ENCODE results near the gene GBA3. TPM values are rescaled to one million over a fixed set of nuclear protein-coding genes. Genes with fewer than 3 reads are reported as not detected.

Gene GBA3
- total RNA-seq, 2 experiments from 2014 or later = not detected

GRCh38 chr4:22688236-22688635 lies 4.5 kb upstream of the GBA3 start:
- no peak for DNase-seq
- H3K4me1 Mint-ChIP-seq (ENCODE audit: low read depth) = peaks cover 11% of the 10 kb centered on the region
- intact Hi-C loops (cut with micrococcal nuclease) = loop anchor here (5.0 kb wide), 1 partner anchor 276 kb away; no protein-coding TSS in a partner anchor
- TF ChIP-seq CTCF (IDR thresholded peaks at IDR 0.05) = no peak
- H3K9me3 Mint-ChIP-seq = no peaks in the 10 kb centered on the region
- no peak overlapping the region for H3K4me3 Mint-ChIP-seq
- no peak for ATAC-seq
- no peaks in the 10 kb centered on the region for H3K36me3 Mint-ChIP-seq (ENCODE audit: low read depth)
- CTCF ChIA-PET = interaction anchor here (1.5 kb wide), 1 partner anchor 299 kb away, joined by 4 read pairs; no protein-coding TSS in a partner anchor
- H3K27ac Mint-ChIP-seq = no peak overlapping the region
- no peaks in the 10 kb centered on the region for H3K27me3 Mint-ChIP-seq
- POLR2A ChIA-PET = interaction anchor here (0.8 kb wide), 1 partner anchor 88 kb away, joined by 3 read pairs; no protein-coding TSS in a partner anchor

GRCh38 chr4:22689428-22689827 lies 3.3 kb upstream of the GBA3 start:
- no peak overlapping the region for H3K27ac Mint-ChIP-seq
- ATAC-seq = no peak

GRCh38 chr4:22695029-22695428 lies 2.3 kb downstream of the GBA3 start:
- DNase-seq = no peak
- Mint-ChIP-seq H3K27ac (no peak overlapping the region), H3K4me1 (ENCODE audit: low read depth) (peaks cover 3% of the 10 kb centered on the region), H3K36me3 (ENCODE audit: low read depth) (no peaks in the 10 kb centered on the region), H3K9me3 (no peaks in the 10 kb centered on the region), H3K4me3 (no peak overlapping the region), H3K27me3 (peaks cover 1% of the 10 kb centered on the region)
- ChIA-PET POLR2A (no interaction called here), CTCF (interaction anchor here (0.7 to 1.5 kb wide), 2 partner anchors 284 to 906 kb away, joined by 3 to 6 read pairs; no protein-coding TSS in a partner anchor)
- no peak for ATAC-seq
- intact Hi-C loops (cut with micrococcal nuclease) = no loop called here
- no peak for TF ChIP-seq CTCF (IDR thresholded peaks at IDR 0.05)

More at GRCh38 chr4:22689428-22689827, 3.3 kb upstream of the GBA3 start:
- Mint-ChIP-seq H3K36me3 (ENCODE audit: low read depth) (no peaks in the 10 kb centered on the region), H3K27me3 (no peaks in the 10 kb centered on the region), H3K4me1 (ENCODE audit: low read depth) (peaks cover 11% of the 10 kb centered on the region), H3K4me3 (no peak overlapping the region), H3K9me3 (no peaks in the 10 kb centered on the region)
- DNase-seq = no peak
- POLR2A ChIA-PET = no interaction called here
- intact Hi-C loops (cut with micrococcal nuclease) = loop anchor here (5.0 kb wide), 1 partner anchor 277 kb away; no protein-coding TSS in a partner anchor
- CTCF ChIA-PET = interaction anchor here (1.5 kb wide), 1 partner anchor 900 kb away, joined by 6 read pairs; no protein-coding TSS in a partner anchor
- TF ChIP-seq CTCF (IDR thresholded peaks at IDR 0.05) = no peak

GRCh38 chr4:22695917-22696316 lies 3.2 kb downstream of the GBA3 start:
- no peak for DNase-seq
- Mint-ChIP-seq H3K9me3 (peaks cover 3% of the 10 kb centered on the region), H3K27me3 (peaks cover 1% of the 10 kb centered on the region), H3K4me1 (ENCODE audit: low read depth) (no peaks in the 10 kb centered on the region), H3K36me3 (ENCODE audit: low read depth) (no peaks in the 10 kb centered on the region), H3K4me3 (no peak overlapping the region), H3K27ac (no peak overlapping the region)
- POLR2A ChIA-PET = no interaction called here
- intact Hi-C loops (cut with micrococcal nuclease) = no loop called here
- CTCF ChIA-PET = no interaction called here
- no peak for ATAC-seq
- TF ChIP-seq CTCF (IDR thresholded peaks at IDR 0.05) = no peak

- no peak for ATAC-seq
Observed at GRCh38 chr4:22703912-22704311, 11.2 kb downstream of the GBA3 start.

More at GRCh38 chr4:22703912-22704311, 11.2 kb downstream of the GBA3 start:
- ChIA-PET CTCF (no interaction called here), POLR2A (no interaction called here)
- no peak overlapping the region for H3K27ac Mint-ChIP-seq
- DNase-seq = no peak
- TF ChIP-seq CTCF (IDR thresholded peaks at IDR 0.05) = no peak
- peaks cover 7% of the 10 kb centered on the region for H3K27me3 Mint-ChIP-seq
- intact Hi-C loops (cut with micrococcal nuclease) = no loop called here
- no peak overlapping the region for H3K4me3 Mint-ChIP-seq
- peaks cover 8% of the 10 kb centered on the region for H3K9me3 Mint-ChIP-seq
- H3K36me3 Mint-ChIP-seq (ENCODE audit: low read depth) = peaks cover 1% of the 10 kb centered on the region
- H3K4me1 Mint-ChIP-seq (ENCODE audit: low read depth) = peaks cover 8% of the 10 kb centered on the region
